AML-193 (cell line): ENCODE measurements around the gene EHD4.
A peak's percentile ranks its signal among the peaks of the same experiment; 100 is the strongest.

ENCODE experiments used
- DNase-seq, 2 experiments: peaks; one replicate each; lab custom pipeline; 2025; lab: John Stamatoyannopoulos, UW

EHD4 gene

GRCh38 chr15:41919954-41920538 is 52.3 kb downstream of the EHD4 start:
- DNase-seq: no peak

- no peak for DNase-seq
Measured at GRCh38 chr15:41919201-41919820, 53.0 kb downstream of the EHD4 start.

- DNase-seq: no peak
Measured at GRCh38 chr15:41918506-41919126, 53.7 kb downstream of the EHD4 start.

GRCh38 chr15:41917767-41918430 is 54.5 kb downstream of the EHD4 start:
- no peak for DNase-seq

GRCh38 chr15:41915255-41915994 is 56.9 kb downstream of the EHD4 start:
- no peak for DNase-seq

GRCh38 chr15:41914411-41914810 is 57.9 kb downstream of the EHD4 start:
- no peak for DNase-seq

- DNase-seq: no peak
Measured at GRCh38 chr15:41913256-41913655, 59.1 kb downstream of the EHD4 start.

- DNase-seq: no peak
Measured at GRCh38 chr15:41911691-41912345, 60.5 kb downstream of the EHD4 start.

GRCh38 chr15:41908736-41909461 is 63.5 kb downstream of the EHD4 start:
- DNase-seq: no peak

GRCh38 chr15:41907141-41907540 is 65.2 kb downstream of the EHD4 start:
- no peak for DNase-seq

- no peak for DNase-seq
Measured at GRCh38 chr15:41906608-41907007, 65.7 kb downstream of the EHD4 start.

- no peak for DNase-seq
Measured at GRCh38 chr15:41905036-41905793, 67.1 kb downstream of the EHD4 start.

- DNase-seq: peak; percentile 52 to 69
Measured at GRCh38 chr15:41904541-41905005, 67.8 kb downstream of the EHD4 start.

- DNase-seq: no peak
Measured at GRCh38 chr15:41903782-41904181, 68.6 kb downstream of the EHD4 start.

- no peak for DNase-seq
Measured at GRCh38 chr15:41901431-41901830, 70.9 kb downstream of the EHD4 start.

GRCh38 chr15:41900526-41901380 is 71.6 kb downstream of the EHD4 start:
- DNase-seq: no peak

- no peak for DNase-seq
Measured at GRCh38 chr15:41899854-41900442, 72.4 kb downstream of the EHD4 start.

GRCh38 chr15:41897363-41897799 is 75.0 kb downstream of the EHD4 start:
- DNase-seq: no peak

- no peak for DNase-seq
Measured at GRCh38 chr15:41896566-41896965, 75.8 kb downstream of the EHD4 start.
